Suprapubic skin (tissue), 4 donors: ENCODE measurements around the gene MARCHF10.

Source experiments
- POLR2A ChIP-seq, 2 donors: fragments of 450-650 bp; IDR thresholded peaks; one replicate each; pipeline ENCODE4 v1.6.1; 2017; ENCODE audit warnings: antibody characterized with exemption in 2 of 2, mild to moderate bottlenecking in 2 of 2, moderate library complexity in 2 of 2
- POLR2AphosphoS5 ChIP-seq, 3 donors: sonication (generic); formaldehyde crosslinking; IDR thresholded peaks; one replicate each; pipeline ENCODE4 v1.6.1; 2017; ENCODE audit warnings: antibody characterized with exemption in 3 of 3
- TF ChIP-seq, protein P1 (sequence below), 2 donors: fragments of 200-600 bp in 1 of 2; fragments of 450-650 bp in 1 of 2; sonication (generic) in 1 of 2; IDR thresholded peaks; one replicate each; pipeline ENCODE4 v1.5.1; 2016 to 2019; ENCODE audit warnings: antibody characterized with exemption in 2 of 2, mild to moderate bottlenecking in 1 of 2, moderate library complexity in 1 of 2

- TF ChIP-seq, protein P1, sequence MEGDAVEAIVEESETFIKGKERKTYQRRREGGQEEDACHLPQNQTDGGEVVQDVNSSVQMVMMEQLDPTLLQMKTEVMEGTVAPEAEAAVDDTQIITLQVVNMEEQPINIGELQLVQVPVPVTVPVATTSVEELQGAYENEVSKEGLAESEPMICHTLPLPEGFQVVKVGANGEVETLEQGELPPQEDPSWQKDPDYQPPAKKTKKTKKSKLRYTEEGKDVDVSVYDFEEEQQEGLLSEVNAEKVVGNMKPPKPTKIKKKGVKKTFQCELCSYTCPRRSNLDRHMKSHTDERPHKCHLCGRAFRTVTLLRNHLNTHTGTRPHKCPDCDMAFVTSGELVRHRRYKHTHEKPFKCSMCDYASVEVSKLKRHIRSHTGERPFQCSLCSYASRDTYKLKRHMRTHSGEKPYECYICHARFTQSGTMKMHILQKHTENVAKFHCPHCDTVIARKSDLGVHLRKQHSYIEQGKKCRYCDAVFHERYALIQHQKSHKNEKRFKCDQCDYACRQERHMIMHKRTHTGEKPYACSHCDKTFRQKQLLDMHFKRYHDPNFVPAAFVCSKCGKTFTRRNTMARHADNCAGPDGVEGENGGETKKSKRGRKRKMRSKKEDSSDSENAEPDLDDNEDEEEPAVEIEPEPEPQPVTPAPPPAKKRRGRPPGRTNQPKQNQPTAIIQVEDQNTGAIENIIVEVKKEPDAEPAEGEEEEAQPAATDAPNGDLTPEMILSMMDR (IDR thresholded peaks at IDR 0.05): no peak
- TF ChIP-seq POLR2AphosphoS5 (IDR thresholded peaks at IDR 0.05): no peak
- TF ChIP-seq POLR2A (IDR thresholded peaks at IDR 0.05): no peak
Observed at GRCh38 chr17:62809656-62810055, 1.5 kb upstream of the MARCHF10 start.
